GM21529 (cell line): ENCODE measurements around the gene TSHR.
A peak's percentile ranks its signal among the peaks of the same experiment; 100 is the strongest.
"Not testable (repeated sequence)": the region's sequence is repeated elsewhere in the genome, so short reads cannot be mapped to it uniquely, and the experiment has no call there.

Source experiments
- ATAC-seq: cut with Tn5 transposase; IDR thresholded peaks from one replicate; pipeline ENCODE4 v1.9.1; 2021; ENCODE audit not compliant: unreplicated experiment

TSHR gene

DNA sequence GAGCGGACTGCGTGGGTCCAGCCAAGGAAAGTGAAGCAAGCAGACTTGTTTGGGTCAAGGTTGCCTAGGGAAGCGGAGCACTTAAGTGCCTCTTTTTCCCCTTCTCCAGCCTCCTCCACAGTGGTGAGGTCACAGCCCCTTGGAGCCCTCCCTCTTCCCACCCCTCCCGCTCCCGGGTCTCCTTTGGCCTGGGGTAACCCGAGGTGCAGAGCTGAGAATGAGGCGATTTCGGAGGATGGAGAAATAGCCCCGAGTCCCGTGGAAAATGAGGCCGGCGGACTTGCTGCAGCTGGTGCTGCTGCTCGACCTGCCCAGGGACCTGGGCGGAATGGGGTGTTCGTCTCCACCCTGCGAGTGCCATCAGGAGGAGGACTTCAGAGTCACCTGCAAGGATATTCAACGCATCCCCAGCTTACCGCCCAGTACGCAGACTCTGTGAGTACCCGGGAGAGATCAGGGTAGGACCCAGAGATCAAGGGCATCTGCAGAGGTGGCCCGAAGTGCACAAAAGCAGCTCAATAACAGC is at the start of gene TSHR:
Gene TSHR (plus strand): TSS at position 206 of the 526 bp plus-strand sequence. CDS start 60 bp downstream, at position 266.
- no peak for ATAC-seq

DNA sequence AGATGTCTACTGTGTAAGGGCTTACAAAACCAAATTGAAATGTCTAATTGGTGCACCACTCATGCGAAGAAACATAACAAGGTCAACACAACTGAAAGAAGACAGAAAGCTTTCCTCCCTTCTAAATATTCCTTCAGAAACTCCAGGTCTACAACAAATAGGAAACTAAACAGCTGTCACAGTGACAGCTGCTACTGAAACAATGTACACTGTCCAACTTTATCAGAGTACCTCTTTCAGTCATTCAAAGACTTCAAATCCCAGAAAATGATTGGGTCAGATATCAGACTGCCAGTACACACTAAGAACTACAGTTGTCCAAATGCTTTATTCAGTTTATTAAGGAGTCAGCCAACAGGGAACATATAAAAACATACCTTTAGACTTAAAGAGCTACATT is 49.1 kb upstream of the TSHR start:
- ATAC-seq: no peak

DNA sequence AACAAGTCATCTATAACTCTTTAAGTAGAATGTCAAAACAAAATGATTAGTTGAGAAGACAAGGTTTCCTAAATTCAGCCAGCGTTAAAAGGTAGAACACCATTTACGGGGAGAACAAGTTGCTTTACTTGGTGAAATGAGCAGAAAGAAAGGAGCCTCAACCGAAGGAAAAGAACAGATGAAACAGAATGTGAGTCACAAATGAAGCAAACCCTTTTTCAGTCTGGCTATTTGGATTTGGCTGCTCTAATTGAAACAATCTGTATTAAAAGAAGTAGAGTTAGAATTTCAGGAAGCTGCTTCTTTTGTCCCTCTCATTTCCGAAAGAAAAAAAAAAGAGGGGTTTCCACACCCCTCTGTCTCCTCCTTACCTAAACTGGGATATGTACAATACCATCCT is 48.5 kb upstream of the TSHR start:
- ATAC-seq: no peak

DNA sequence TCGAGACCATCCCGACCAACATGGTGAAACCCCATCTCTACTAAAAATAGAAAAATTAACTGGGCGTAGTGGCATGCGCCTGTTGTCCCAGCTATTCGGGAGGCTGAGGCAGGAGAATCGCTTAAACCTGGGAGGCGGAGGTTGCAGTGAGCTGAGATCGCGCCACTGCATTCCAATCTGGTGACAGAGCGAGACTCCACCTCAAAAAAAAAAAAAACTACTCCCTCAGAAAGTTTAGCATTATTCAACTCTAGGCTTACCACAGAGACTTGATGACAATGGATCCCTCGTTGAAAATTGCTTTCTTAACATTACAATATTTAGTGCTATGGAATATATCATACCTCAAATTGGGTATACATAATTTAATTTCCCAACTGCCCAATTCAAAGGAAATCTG is 43.4 kb upstream of the TSHR start:
- ATAC-seq: not testable (repeated sequence)

DNA sequence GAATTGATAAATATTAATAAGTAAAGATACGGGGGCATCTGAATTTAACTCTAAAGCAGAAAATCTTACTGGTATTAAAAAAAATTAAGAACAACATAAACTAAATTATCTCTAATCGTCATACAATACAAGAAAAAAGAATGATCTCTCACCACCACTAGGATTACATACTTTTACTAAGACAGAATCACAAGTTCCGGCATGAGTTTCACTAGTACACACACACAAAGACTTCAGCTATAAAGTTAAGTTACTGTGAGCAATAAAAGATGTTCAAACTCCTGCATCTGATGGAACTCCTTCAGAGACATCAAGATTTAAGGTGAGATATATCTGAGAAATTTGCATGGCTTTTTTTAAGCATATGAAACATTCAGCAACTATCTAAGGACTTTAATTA is 35.8 kb upstream of the TSHR start:
- ATAC-seq: no peak

DNA sequence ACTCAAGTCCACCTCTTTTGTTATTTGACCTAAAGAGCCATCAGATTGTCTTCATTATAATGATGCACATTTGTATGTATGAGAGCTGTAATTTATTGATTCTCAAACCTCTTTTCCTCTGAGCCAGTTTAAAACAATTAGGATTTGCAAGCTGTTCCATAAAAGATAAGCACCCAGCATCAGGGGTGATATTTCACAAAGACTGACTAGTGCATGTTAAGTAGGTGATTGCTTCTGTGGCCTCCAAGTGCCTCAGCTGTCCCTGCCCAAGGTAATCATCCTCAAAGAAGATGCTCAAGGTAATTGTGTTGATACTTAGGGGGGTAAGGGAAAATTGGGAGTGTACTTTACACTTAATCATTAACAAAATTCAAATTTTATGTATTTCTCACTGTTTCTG is 32.1 kb upstream of the TSHR start:
- no peak for ATAC-seq

DNA sequence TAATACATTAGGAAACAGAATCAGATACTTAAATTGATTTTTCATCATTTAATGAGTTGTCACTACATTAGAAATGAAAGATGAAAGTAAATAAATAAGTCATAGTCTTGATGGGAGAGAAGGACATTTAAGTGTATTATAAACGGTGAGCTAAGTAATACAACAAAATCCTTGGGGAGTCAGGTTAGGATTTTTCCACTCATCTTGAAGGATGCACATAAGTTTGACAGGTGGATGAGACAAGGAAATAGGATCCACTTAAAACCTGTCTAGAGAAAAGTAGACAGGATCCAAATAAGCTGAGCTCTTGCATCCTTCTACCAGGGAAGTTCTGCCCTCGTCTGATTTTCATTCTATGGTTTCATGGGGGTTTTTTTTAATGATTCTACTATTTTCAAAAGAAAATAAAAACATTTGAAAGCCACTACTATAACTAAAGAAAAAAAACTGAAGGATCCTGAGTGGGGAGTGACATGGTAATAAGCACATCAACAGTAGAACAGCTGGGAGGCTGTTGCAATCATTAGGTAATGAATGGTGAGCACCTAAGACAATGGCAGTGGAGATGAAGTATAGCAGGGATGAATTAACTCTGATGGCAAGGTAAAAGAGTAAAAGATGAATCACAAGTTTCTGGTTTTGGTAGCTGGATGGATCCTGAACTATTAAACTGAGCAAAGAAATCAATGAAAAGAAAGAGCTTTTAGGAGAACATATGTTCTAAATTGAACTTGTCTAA is 30.9 kb upstream of the TSHR start:
- ATAC-seq: no peak

DNA sequence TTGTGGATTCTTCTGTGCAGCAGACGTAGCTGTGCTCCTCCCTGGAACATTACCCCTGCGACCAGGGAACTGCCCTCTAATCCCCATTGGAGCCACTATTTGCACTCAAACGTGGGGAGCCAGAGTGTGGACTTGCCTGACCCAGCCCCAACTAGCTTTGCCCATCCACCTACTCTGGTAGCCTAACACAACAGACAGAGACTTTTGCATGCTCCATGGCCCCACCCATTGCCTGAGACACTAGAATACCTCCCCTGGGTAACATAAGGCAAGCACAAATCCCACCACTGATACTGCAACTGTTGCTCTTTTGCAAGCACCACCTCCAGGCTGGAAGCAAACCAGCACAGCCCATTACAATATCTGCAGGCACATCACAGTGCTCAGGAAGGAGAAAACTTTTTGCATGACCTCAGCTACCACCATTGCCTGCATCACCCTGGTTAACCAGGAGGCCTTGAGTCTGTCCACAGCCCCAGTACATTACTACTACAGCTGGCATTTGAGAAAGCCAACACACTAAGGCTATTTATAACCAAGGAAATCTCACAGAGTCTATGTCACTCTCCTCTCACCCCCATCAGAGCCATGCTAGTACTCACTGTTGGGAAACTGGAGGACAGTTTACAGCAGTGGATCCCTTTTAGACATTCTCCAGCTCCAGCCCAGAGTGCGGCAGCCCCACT is 28.9 kb upstream of the TSHR start:
- no peak for ATAC-seq

DNA sequence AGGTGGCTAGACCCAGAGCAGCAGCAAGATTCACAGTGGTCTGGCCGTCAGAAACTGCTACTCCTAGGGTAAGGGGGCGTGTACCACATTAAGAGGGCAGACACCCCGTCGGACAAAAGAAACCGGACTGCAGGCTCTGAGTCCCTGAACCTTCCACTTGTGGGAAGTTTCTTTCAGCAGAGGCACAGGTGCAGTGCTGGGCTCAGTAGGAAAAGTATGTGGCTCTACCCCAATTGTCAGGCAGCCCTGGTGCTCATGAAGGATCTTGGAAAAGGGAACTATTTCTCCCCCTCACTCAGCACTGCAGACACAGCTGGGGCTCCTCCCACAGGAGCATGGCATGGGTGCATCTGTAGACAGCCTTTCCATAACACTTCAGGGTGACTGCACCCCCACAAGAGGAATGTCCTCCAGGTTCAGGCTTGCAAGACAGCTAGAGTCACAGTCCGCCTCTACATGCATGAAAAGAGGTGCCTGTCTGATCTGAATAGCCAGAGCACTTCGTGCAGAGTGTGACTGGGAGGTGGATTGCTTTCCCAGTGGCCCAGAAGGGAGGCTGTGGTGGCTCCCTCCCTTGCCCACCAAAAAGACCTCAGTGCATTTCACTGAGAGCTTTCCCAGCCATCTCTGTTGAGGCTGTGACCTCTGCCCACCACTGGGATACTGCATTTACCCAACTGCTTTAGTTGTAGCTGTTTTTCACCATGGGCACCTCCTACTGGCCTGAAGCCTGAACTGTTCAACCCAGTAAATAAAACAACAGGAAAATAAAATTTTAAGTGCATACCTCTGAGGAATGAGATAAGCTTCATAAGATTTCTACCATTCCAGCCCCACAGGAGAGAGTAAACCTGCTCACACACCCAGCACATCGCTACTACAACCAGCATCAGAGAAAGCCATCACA is 28.1 kb upstream of the TSHR start:
- ATAC-seq: no peak

DNA sequence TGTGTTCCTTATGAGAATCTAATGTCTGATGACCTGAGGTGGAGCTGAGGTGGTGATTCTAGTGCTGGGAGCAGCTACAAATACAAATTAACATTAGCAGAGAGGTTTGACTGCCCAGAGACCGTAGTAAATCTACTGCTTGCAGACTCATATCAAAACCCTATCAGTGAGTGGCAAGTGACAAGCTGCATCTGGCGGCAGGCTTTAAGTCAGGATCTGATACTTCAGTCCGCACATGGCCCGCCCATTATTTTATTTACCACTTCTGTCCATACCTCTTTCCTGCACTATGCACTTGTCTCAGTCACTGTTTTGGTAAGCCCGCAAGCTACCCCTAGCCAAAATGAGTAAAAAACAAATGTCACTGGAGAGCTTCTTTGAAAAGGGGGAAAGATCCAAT is 25.3 kb upstream of the TSHR start:
- peak; percentile 17 for ATAC-seq

DNA sequence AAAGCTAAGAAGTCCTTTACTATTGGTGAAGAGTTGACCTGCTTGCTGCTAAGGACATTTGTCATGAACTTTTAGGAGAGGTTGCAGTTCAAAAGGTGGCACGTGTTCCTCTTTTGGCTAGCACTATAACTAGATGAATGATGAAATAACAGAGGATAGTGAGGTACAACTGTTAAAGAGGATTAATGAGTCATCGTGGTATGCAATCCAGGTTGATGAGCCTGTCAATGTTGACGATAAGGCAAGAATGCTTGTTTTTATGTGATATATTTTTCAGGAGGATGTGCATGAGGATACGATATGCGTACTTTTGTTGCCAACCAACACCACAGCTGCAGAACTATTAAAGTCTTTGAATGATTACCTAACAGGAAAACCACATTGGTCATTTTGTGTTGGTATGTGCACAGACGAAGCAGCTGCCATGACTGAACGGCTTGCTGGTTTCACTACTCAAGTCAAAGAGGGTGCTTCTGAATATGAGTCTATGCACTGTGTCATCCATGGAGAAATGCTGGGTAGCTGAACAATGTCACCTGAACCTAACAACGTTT is 24.5 kb upstream of the TSHR start:
- peak; percentile 98 for ATAC-seq

DNA sequence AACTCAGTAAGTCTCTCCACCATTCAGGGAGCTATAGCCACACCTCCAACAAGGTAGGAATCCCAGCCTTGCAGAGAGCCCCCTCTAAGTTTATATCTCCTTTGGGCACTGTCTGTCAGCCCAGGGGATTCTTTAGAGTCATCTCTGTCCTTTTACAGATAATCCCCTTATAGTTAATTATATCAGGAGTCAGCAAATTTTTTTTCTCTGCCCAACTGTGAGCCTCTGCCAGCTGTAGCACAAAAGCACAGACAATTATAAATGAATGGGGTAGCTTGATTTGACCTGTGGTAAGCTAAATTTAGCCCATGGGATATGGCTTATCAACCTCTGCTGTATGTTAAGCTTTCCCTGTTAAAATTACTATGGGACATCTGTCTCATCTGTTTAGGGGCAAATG is 22.1 kb upstream of the TSHR start:
- no peak for ATAC-seq

DNA sequence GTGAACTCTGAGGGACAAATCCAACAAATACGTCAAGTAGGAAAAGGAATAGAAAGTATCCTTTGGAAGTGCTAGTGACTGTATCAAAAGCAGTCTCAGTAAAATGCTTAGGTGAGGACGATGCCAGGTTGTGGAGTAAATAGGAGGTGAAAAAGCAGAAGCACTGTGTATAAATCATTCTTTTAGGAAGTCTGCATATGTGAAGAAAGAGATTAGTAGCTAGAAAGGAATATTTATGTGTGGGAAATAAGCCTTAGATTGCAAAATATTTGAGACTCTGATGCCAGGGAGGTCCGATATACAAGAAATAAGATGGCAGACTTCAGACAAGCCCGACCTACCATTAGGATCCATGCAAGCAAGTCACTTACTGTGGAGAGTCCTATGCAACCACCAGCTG is 21.7 kb upstream of the TSHR start:
- ATAC-seq: no peak

DNA sequence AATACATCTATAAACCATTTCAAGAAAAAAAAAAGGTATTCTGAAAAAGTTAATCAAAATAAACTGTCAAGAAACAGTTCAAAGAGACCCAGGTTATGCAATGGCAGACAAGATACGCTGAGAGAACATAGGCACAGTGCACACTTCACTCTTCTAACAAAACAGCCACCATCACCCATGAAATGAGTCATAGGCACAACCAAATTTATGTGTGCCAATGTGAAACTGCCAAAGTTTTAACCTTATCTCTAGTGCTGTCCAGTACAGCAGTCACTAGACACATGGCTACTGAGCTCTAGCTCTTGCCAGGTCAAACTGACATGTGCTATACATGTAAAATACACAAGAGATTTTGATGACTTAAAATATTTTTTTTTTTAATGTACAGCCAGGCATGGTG is 15.3 kb upstream of the TSHR start:
- ATAC-seq: no peak

DNA sequence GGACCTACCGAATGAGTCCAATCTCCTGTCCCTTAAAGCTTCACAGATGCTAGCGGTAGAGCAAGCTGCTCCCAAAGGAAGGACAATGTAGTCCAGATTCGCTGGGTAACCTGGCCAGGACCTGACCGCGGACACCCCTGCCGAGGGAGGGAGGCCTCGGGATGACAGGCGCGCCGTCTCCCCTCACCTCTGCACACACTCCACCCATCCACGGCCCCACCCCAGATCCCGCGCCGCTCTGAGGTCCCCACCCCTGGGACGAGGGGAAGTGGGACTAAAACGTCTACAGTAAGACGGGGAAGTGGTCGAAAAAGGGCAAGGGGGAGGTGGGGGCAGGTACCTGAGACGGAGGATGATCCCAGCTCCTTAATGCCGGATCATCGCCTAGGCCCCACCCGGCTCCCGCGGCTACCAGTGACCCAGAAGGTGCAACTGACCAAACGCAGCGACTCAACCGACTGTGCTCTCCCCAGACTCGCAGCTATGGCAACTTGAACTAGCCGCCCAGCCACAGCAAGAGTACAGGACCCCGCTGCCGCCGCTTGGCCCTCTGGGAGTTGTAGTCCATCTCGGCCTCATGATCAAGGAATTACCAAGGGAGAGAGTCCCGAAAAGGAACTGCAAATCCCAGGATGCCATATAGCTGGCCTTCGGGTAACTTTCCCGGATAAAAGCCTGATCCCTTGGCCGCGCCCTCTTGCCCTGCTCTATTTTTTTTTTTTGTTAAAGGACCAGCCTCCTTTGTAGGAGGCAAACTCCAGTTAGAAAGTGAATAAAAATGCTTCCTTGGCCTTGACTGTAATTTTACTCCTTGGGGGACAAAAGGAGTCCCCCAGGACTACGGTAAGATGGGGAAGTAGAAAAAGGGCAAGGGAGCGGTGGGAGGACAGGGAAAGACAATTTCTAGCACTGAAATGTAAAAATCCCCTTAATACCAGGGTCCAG is 13.9 kb upstream of the TSHR start, which contains the start of gene CEP128:
Gene CEP128 (minus strand): TSS at position 498 of the 945 bp plus-strand sequence.
- peak; percentile 97 for ATAC-seq

DNA sequence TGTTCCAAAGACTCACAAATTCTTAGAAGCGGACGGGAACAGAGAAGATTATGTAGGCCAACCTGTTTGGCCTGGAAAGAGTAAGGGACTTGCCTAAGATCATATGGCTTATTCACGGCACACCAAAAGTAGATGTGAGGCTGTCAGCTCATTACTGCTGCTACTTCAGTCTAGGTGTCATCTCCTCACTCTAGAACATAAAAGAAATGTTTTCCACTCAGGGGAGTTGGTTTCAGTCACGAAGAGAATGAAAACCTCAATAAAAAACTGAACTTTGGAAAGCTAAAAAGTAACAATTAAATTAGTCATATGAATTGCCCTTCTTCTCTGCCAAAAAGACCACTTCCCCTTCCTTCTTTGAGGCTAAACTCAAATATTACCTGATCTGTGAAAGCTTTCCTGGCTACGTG is 13.2 kb upstream of the TSHR start:
- peak; percentile 20 for ATAC-seq

DNA sequence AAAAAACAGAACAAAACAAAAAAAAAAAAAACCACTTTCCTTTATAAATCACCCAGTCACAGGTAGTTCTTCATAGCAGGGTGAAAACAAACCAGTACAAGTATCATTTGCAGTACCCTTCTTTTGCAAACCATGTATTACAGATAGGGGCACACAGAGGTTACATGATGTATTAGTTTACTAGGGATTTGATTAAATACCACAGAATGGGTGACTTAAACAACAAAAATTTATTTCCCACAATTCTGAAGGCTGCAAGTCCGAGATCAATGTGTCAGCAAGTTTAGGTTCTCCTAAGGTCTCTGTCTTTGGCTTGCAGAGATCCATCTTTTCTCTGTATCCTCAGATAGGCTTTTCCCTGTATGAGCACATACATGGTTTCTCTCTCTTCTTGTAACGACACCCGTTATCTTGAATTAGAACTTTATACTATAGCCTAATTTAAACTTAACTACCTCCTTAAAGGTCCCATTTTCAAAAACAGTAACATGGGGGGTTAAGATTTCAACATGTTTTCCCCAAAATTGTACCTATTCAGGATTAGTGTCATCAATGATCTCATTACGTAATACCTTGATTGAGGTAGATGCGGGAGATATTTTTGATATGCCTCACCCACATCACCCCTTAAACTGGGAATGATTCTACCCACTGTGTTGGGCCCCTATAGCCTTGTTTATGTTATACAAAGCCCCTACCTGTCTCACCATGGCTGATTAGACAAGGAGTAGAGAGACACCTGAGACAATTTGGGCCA is 10.4 kb upstream of the TSHR start:
- no peak for ATAC-seq

DNA sequence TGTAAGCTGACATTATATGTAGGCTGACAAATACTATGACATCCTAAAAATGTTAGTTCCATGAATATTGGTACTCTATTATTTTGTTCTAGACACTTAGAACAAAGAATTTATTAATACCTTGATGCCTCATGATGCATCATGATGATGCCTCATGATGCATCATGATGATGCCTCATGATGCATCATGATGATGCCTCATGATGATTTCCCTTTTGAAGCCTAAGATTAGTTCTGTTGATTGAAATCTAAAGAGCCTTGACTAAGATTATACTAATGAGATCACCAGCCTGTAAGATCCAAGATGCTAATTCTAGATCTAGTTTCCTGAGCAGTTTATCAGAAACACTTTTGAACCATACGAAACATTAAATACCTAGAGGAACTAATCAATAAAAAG is 9.2 kb upstream of the TSHR start:
- ATAC-seq: no peak

DNA sequence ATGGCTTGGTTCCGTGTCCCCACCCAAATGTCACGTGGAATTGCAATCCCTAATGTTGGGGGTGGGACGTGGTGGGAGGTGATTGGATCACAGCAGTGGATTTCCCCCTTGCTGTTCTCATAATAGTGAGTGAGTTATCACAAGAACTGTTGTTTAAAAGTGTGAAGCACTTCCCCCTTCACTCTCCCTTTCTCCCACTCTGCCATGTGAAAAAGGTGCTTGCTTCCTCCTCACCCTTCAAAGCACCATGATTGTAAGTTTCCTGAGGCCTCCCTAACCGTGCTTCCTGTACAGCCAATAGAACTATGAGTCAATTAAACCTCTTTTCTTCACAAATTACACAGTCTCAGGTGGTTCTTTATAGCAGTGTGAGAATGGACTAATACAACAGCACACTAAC is 8.6 kb upstream of the TSHR start:
- ATAC-seq: no peak
